A549 treated with DMSO at 1 μM for 4 hours (cell line): Measurements from ENCODE around the gene SPATA20. TPM values are rescaled to one million over a fixed set of nuclear protein-coding genes. Genes with fewer than 3 reads are reported as not detected.

ENCODE experiments used
- total RNA-seq: library from RNA; stranded (reverse); fragments of 200-300 nt; extraction: Qiagen RNA extraction; gene quantifications from 5 replicates; pipeline ENCODE4 v1.2.3, GENCODE V29; 2022; ENCODE audit warnings: low read depth

The SPATA20 gene
- total RNA-seq, result 73.4 to 87.2 TPM (median 79.8 TPM) in 5 replicates

GRCh38 chr17:50547035-50547735 lies at the start of gene SPATA20:
Gene SPATA20, plus strand, starts transcription at chr17:50547174. Its CDS starts 35 bp downstream, at chr17:50547209.

GRCh38 chr17:50507871-50508572 lies 39.0 kb upstream of the SPATA20 start, which contains the start of gene MYCBPAP:
Gene MYCBPAP, plus strand, starts transcription at chr17:50508439. Its CDS starts 236 bp downstream, at chr17:50508675.

GRCh38 chr17:50532452-50533024 lies 14.4 kb upstream of the SPATA20 start, which contains the start of gene EPN3:
Gene EPN3, plus strand, starts transcription at chr17:50532735. Its CDS starts 3,822 bp downstream, at chr17:50536557.

GRCh38 chr17:50560185-50560824 lies 13.3 kb downstream of the SPATA20 start, which contains the start of gene CACNA1G:
Gene CACNA1G, plus strand, starts transcription at chr17:50560715. Its CDS starts 745 bp downstream, at chr17:50561460.

Other genes starting within 250 kb of the SPATA20 start
- 18.5 to 26.0 TPM (median 21.9 TPM) in 5 replicates for gene XYLT2, start 201.0 kb upstream of the SPATA20 start, total RNA-seq
- gene MRPL27, start 174.0 kb upstream of the SPATA20 start, total RNA-seq, result 138 to 166 TPM (median 143 TPM) in 5 replicates
- 15.2 to 17.4 TPM (median 16.0 TPM) in 5 replicates for gene EME1, start 173.9 kb upstream of the SPATA20 start, total RNA-seq
- 237 to 256 TPM (median 243 TPM) in 5 replicates for gene LRRC59, start 149.7 kb upstream of the SPATA20 start, total RNA-seq
- 10.0 to 14.9 TPM (median 13.5 TPM) in 5 replicates for gene ACSF2, start 121.0 kb upstream of the SPATA20 start, total RNA-seq
- not detected in 5 replicates for gene CHAD, start 78.3 kb upstream of the SPATA20 start, total RNA-seq
- 25.7 to 40.1 TPM (median 36.4 TPM) in 5 replicates for gene RSAD1, start 68.3 kb upstream of the SPATA20 start, total RNA-seq
- 0.07 to 1.0 TPM (median 0.45 TPM) in 5 replicates for gene MYCBPAP, start 38.7 kb upstream of the SPATA20 start, total RNA-seq
- gene EPN3, start 14.4 kb upstream of the SPATA20 start, total RNA-seq, result 0.15 to 0.31 TPM (median 0.23 TPM) in 5 replicates
- gene CACNA1G, start 13.5 kb downstream of the SPATA20 start, total RNA-seq, result 3.9 to 5.1 TPM (median 4.4 TPM) in 5 replicates
- gene ABCC3, start 87.7 kb downstream of the SPATA20 start, total RNA-seq, result 122 to 146 TPM (median 140 TPM) in 5 replicates
- gene ANKRD40, start 160.7 kb downstream of the SPATA20 start, total RNA-seq, result 45.5 to 50.9 TPM (median 49.6 TPM) in 5 replicates
- 74.2 to 94.9 TPM (median 85.2 TPM) in 5 replicates for gene LUC7L3, start 172.4 kb downstream of the SPATA20 start, total RNA-seq
- not detected in 5 replicates for gene ANKRD40CL, start 220.3 kb downstream of the SPATA20 start, total RNA-seq